GM23248 (cell line): Measurements from ENCODE around the gene ZNF32. TPM values are rescaled to one million over a fixed set of nuclear protein-coding genes. Genes with fewer than 3 reads are reported as not detected.

Source experiments
- DNase-seq: peaks from one replicate; pipeline ENCODE4 v3.0.0-alpha.2; 2015
- H2AFZ ChIP-seq: fragments of 200-600 bp; sonication (generic); 2 replicates; pipeline ENCODE4 v1.6.1; 2016; ENCODE audit warnings: antibody characterized with exemption
- H3F3A ChIP-seq: fragments of 200-600 bp; sonication (generic); 2 replicates; pipeline ENCODE4 v1.6.1; 2016; ENCODE audit warnings: mild to moderate bottlenecking, antibody characterized with exemption, mixed run types; ENCODE audit not compliant: insufficient read depth
- H3K27ac ChIP-seq: fragments of 200-600 bp; sonication (generic); 2 replicates; pipeline ENCODE4 v1.5.1; 2016; ENCODE audit warnings: mild to moderate bottlenecking
- H3K27me3 ChIP-seq: fragments of 200-600 bp; sonication (generic); replicated peaks from 2 replicates; pipeline ENCODE4 v1.6.1; 2016; ENCODE audit warnings: mild to moderate bottlenecking; ENCODE audit not compliant: insufficient read depth
- H3K36me3 ChIP-seq: fragments of 200-600 bp; sonication (generic); 2 replicates; pipeline ENCODE4 v1.6.1; 2016; ENCODE audit warnings: low read depth, mild to moderate bottlenecking
- H3K4me1 ChIP-seq: fragments of 200-600 bp; sonication (generic); 2 replicates; pipeline ENCODE4 v1.6.1; 2016; ENCODE audit warnings: mild to moderate bottlenecking; ENCODE audit not compliant: insufficient read depth
- H3K4me2 ChIP-seq: fragments of 200-600 bp; sonication (generic); one replicate; pipeline ENCODE4 v1.6.1; 2016; ENCODE audit warnings: mild to moderate bottlenecking; ENCODE audit not compliant: unreplicated experiment
- H3K4me3 ChIP-seq: fragments of 200-600 bp; sonication (generic); 2 replicates; pipeline ENCODE4 v1.5.1; 2016; ENCODE audit warnings: mild to moderate bottlenecking
- H3K79me2 ChIP-seq: fragments of 200-600 bp; sonication (generic); 2 replicates; pipeline ENCODE4 v1.6.1; 2016; ENCODE audit warnings: mild to moderate bottlenecking; ENCODE audit not compliant: insufficient read depth
- H3K9ac ChIP-seq: fragments of 200-600 bp; sonication (generic); 2 replicates; pipeline ENCODE4 v1.6.1; 2016; ENCODE audit warnings: mild to moderate bottlenecking
- H3K9me2 ChIP-seq: fragments of 200-600 bp; sonication (generic); 2 replicates; pipeline ENCODE4 v1.6.1; 2016; ENCODE audit warnings: mixed run types, mild to moderate bottlenecking, moderate library complexity; ENCODE audit not compliant: insufficient read depth
- H3K9me3 ChIP-seq: fragments of 200-600 bp; sonication (generic); one replicate; pipeline ENCODE4 v1.6.1; 2017; ENCODE audit warnings: low read depth
- H4K20me1 ChIP-seq: fragments of 200-600 bp; sonication (generic); 2 replicates; pipeline ENCODE4 v1.6.0; 2016; ENCODE audit not compliant: insufficient read depth
- EZH2 ChIP-seq: fragments of 200-600 bp; sonication (generic); IDR thresholded peaks from 2 replicates; pipeline ENCODE4 v1.6.1; 2018; ENCODE audit warnings: antibody characterized with exemption, mild to moderate bottlenecking; ENCODE audit not compliant: insufficient read depth, poor library complexity, severe bottlenecking
- EZH2phosphoT487 ChIP-seq: fragments of 200-600 bp; sonication (generic); IDR thresholded peaks from 2 replicates; pipeline ENCODE4 v1.6.1; 2018; ENCODE audit warnings: antibody characterized with exemption, moderate library complexity, mild to moderate bottlenecking, low read depth; ENCODE audit not compliant: insufficient read depth
- WGBS, 2 experiments: methylation state at CpG; one replicate each; pipeline ENCODE4 v1.1.6; 2015 to 2017; ENCODE audit warnings: low lambda C conversion rate in 2 of 2, low coverage in 1 of 2; ENCODE audit errors: missing lambda C conversion rate in 2 of 2; 5-methylcytosine and 5-hydroxymethylcytosine counted together
- in situ Hi-C: fragments of 300-500 bp; cut with MboI; formaldehyde crosslinking; loops from 2 replicates; pipeline ENCODE4 v1.15.0; 2020
- polyA plus RNA-seq: library from polyadenylated mRNA; unstranded; fragments of >200 nt; fragmentation: Nextera tagmentation; extraction: Ambion mirVana; gene quantifications from 2 replicates; pipeline ENCODE4 v1.2.1, GENCODE V29; 2016
- total RNA-seq: library from RNA; depleted of rRNA; stranded (reverse); fragments of >200 nt; shearing (Covaris generic); gene quantifications from 2 replicates; pipeline ENCODE4 v1.2.3, GENCODE V29; 2014

ZNF32 gene
- total and polyA plus RNA-seq, 2 experiments from 2014 or later: 24.6 to 42.1 TPM

DNA sequence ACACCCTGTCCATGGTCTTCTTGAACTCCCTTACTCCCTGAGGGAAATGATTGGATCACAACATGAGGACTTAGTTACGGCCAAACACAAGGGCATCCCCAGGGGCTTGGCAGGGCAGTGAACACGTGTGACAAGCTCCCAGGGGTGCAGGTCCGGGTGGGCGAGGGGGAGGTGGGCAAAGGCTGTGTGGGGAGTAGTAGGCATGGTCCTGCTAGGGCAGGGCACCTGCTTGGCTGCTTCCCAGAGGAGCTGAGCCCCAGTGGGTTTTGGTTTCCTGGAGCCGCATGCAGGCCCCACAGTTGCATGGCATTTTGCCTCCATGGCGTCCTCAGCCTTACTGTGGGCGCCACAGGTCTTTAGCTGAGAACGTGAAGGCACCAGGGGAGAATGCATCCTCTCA, 46.6 kb upstream of the ZNF32 start:
- H3K27ac ChIP-seq: no peak overlapping the region
- H3K27me3 ChIP-seq: no peaks in the 10 kb centered on the region
- peaks cover 7% of the 10 kb centered on the region; the same call in 1 of the 2 replicates for H3F3A ChIP-seq
- DNase-seq: no peak
- no peak overlapping the region for H2AFZ ChIP-seq
- H3K4me2 ChIP-seq: no peak overlapping the region
- TF ChIP-seq EZH2phosphoT487 (no peak), EZH2 (no peak)
- no peaks in the 10 kb centered on the region for H4K20me1 ChIP-seq
- no peaks in the 10 kb centered on the region for H3K79me2 ChIP-seq
- no peak overlapping the region for H3K4me3 ChIP-seq
- WGBS, 2 experiments: 81 to 91% methylated on average over 8 of the region's 8 CpGs
- H3K4me1 ChIP-seq: peaks cover 24% of the 10 kb centered on the region
- no peak overlapping the region for H3K9ac ChIP-seq
- no peaks in the 10 kb centered on the region for H3K9me2 ChIP-seq
- no peaks in the 10 kb centered on the region for H3K9me3 ChIP-seq
- H3K36me3 ChIP-seq: no peaks in the 10 kb centered on the region
- in situ Hi-C loops: no loop called here

DNA sequence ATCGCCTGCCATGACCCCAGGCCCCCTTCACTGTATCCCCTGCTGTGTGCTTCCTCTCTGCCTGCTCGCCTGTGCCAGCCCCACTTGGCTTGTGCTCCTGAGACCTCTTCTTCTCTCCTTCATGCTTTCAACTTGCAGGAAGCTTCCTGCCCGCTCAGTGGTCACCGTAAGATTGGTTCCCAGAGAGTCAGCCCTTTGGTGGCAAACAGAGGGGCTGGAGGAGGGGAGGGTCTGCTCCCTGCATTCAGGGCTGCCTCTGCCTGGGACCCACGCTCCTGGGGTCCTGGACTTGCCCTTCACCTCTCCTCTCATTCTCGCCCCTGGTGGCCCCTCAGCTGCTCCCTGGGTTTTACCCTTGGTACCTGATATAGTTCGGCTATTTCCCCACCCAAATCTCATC, 45.8 kb upstream of the ZNF32 start:
- peaks cover 25% of the 10 kb centered on the region for H3K4me1 ChIP-seq
- H3K9me2 ChIP-seq: no peaks in the 10 kb centered on the region
- H3F3A ChIP-seq: peaks cover 7% of the 10 kb centered on the region; the same call in 1 of the 2 replicates
- no peaks in the 10 kb centered on the region for H3K27me3 ChIP-seq
- no peaks in the 10 kb centered on the region for H4K20me1 ChIP-seq
- no peaks in the 10 kb centered on the region for H3K79me2 ChIP-seq
- no peak overlapping the region for H3K9ac ChIP-seq
- 98% methylated on average over 7 of the region's 7 CpGs for WGBS, 2 experiments
- H3K9me3 ChIP-seq: no peaks in the 10 kb centered on the region
- no peak overlapping the region for H3K4me2 ChIP-seq
- H3K36me3 ChIP-seq: no peaks in the 10 kb centered on the region
- TF ChIP-seq EZH2phosphoT487: no peak
- TF ChIP-seq EZH2: no peak
- no peak for DNase-seq
- no peak overlapping the region for H2AFZ ChIP-seq
- no peak overlapping the region for H3K27ac ChIP-seq
- in situ Hi-C loops: no loop called here
- no peak overlapping the region for H3K4me3 ChIP-seq

DNA sequence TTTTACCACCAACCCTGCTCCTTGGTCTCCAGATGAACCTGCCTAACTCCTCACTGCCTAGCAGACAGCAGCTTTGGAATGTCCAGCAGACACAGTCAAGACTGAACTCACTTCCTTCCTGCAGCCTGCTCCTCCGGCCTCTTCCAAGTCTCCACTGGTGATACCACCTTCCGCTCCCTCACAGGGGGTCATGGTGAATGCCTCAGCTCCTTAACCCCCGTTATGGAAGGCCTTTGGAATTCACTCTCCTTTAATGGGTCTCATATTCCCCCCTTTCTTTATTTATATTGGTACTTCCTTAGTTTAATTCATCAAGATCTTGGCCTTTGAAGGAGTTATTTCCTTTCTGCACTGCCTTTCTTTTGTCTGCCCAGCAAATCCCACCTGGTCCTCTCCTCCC, 44.9 kb upstream of the ZNF32 start:
- in situ Hi-C loops: no loop called here
- no peak for TF ChIP-seq EZH2
- no peak for TF ChIP-seq EZH2phosphoT487

DNA sequence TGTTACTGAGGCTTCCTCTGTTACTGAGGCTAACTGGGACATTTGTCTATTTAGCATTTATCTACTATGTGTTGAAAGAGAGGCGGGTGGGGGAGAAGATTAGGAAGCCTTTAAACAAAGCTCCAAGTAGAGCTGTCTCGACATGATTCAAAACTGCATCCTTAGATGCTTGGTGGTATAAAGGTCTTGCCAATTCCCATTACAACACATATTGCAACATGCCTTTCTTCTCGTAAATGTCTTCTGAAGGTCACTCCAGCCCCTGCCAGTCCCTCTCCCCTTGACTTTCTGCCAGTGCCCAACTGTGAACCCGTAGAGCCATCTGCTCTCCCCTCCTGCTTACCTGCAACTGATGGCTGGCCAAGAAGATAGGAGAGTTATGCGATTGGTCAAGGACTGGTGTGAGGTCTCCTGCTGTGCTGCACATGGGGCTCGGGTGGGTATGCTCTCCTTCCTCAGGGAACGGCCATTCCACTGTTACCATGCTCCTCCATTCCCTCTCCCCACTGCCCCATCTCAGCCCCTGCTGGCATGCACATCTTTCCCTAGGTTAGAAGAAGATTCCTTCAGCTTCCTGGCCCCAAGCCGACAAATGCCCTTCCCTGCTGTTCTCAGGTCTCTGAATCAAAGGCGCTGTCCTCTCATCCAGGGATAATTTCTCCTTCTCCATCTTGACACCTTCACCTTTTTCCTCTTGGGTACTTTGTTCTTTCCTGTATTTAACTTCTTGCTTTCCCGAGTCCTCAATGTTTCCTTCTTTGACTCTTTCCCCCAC, 43.6 kb upstream of the ZNF32 start:
- in situ Hi-C loops: no loop called here
- H3K79me2 ChIP-seq: no peaks in the 10 kb centered on the region

More for the DNA sequence above, 44.9 kb upstream of the ZNF32 start:
- Histone ChIP-seq H3K4me1 (peaks cover 26% of the 10 kb centered on the region), H3K79me2 (no peaks in the 10 kb centered on the region), H3K27ac (no peak overlapping the region), H3K9me3 (no peaks in the 10 kb centered on the region), H3K9me2 (no peaks in the 10 kb centered on the region), H3K9ac (no peak overlapping the region), H2AFZ (no peak overlapping the region), H4K20me1 (no peaks in the 10 kb centered on the region), H3F3A (peaks cover 7% of the 10 kb centered on the region; the same call in 1 of the 2 replicates), H3K4me2 (no peak overlapping the region), H3K36me3 (no peaks in the 10 kb centered on the region), H3K27me3 (no peaks in the 10 kb centered on the region), H3K4me3 (no peak overlapping the region)
- DNase-seq: no peak
- WGBS, 2 experiments: 69 to 75% methylated on average over 3 of the region's 3 CpGs

More for the DNA sequence above, 43.6 kb upstream of the ZNF32 start:
- H3K9ac ChIP-seq: no peak overlapping the region
- H3K27ac ChIP-seq: peak overlapping the region; percentile 25; the same call in 1 of the 2 replicates
- H3K4me1 ChIP-seq: peaks cover 26% of the 10 kb centered on the region
- no peaks in the 10 kb centered on the region for H3K27me3 ChIP-seq
- no peak for TF ChIP-seq EZH2
- TF ChIP-seq EZH2phosphoT487: no peak
- no peak overlapping the region for H2AFZ ChIP-seq
- no peak overlapping the region for H3K4me3 ChIP-seq
- H3K9me2 ChIP-seq: no peaks in the 10 kb centered on the region
- H3K4me2 ChIP-seq: peak overlapping the region; percentile 25
- DNase-seq: peak; percentile 79
- peaks cover 7% of the 10 kb centered on the region; the same call in 1 of the 2 replicates for H3F3A ChIP-seq
- no peaks in the 10 kb centered on the region for H4K20me1 ChIP-seq
- 64 to 67% methylated on average over 10 of the region's 10 CpGs for WGBS, 2 experiments
- no peaks in the 10 kb centered on the region for H3K9me3 ChIP-seq
- H3K36me3 ChIP-seq: no peaks in the 10 kb centered on the region
